T-helper 22 cell (primary cell): ENCODE results near the gene PLCXD3.
"Not testable (repeated sequence)": the region's sequence is repeated elsewhere in the genome, so short reads cannot be mapped to it uniquely, and the experiment has no call there.

Source experiments
- DNase-seq: peaks from one replicate; pipeline ENCODE4 v3.0.0-alpha.2; 2020; ENCODE audit warnings: low read depth

PLCXD3 gene

DNA sequence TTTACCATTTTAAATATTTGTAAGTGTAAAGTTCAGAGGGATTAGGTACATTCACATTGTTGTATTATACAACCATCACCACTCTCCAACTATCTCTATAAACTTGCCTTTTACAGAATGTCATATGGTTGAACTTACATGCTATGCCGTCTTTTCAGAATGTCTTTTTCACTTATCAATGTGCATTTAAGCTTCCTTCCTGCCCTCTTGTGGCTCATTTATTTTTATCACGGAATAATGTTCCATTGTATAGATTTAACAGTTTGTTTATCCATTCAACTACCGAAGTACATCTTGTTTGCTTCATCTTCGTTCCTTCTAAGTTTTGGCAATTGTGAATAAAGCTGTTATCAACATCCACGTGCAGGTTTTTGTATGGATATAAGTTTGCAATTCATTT is 163.8 kb downstream of the PLCXD3 start:
- DNase-seq = no peak

DNA sequence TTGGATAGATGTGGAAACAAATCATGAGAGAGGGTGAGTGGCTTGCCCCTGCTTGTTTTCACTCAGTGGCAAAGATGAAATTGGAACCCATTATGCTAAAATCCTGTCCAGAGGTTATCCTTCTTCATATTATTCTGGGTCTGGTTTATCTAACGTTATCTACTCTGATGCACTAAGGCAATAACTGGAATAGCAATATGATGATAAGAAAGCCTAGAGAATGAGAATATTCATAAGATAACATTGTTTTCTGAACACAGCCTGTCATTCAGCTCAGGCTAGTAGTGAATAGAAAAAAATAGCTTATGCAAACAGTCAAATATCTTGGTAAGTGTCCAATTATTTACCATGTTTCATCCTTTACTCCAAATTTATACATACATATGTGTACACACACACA is 165.1 kb downstream of the PLCXD3 start:
- DNase-seq = no peak

DNA sequence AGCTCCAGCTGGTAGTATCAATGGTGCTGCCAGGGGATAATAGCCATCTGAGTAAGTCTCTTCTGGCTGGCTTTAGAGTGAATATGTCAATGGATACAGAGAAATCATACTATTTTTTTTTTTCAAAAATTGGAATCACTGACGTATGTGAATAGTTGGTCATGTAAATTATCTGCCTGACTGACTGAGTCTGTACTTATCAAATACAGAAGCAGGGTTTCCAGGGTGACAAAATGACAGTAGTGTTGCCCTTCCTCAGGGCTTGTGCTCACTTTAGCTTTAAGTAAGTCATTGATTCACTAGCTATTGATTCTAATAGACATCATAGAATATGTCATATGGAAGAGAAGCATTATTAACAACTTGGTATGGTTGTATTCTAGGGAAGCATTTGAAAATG is 171.1 kb downstream of the PLCXD3 start:
- DNase-seq = no peak

DNA sequence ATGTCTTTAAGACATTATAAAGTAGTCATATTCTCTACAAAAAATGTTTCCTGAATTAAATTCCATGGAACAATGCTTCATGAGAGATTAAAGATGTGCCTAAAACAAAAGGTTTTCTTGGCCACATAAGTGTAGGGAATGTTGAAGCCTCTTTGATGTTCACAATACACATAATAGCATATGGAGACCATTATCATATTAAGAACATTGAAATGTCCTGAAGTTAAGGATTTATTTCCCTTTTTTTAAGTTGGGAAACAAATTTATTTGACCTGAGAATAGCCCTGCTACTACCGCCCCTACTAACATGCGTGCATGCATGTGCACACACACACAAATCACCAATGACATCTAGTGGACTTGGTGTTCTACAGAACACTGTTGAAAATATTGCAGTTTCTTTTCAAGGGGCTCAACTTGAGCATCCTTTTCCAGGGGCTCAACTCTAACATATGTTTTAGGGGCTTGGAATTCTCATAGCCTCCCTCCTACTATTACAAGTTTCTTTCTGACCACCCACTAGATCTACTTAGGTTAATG is 172.2 kb downstream of the PLCXD3 start:
- no peak for DNase-seq

DNA sequence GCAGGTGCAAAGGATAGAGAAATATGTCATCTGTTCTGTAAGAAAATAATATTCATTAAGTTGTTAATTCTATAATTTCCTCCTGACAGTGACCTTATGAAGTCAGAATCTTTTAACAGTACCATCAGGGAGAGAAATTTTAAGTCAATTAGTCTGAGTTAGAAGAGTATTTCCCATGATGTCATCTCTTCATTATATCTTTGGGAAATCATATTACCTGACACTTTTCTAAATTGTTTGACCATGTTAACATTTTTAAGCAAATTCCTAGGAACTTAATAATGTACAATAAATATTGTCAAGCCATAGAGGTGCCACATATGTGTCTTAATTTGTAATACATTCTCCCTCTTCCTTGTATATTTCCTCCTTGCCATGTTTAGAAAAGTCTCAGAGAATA is 172.7 kb downstream of the PLCXD3 start:
- DNase-seq = no peak

DNA sequence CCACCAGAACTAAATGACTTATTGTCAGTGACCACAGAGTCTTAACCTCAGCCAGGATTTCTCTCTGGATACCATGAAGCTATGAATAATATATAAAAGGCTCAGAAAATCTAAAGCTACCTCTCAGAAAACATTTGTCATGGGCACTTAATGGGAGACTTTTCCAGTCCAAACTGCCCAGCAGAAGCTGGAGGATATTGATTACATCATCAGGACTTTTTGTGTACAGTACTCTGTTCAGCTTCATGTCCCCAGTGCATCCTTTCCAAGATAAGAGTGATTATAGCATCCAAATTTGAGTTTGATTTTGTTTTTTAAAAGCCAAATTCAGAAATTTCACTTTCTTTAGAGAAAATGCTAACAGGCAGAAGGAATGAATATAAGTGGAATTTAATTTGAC is 173.2 kb downstream of the PLCXD3 start:
- no peak for DNase-seq

DNA sequence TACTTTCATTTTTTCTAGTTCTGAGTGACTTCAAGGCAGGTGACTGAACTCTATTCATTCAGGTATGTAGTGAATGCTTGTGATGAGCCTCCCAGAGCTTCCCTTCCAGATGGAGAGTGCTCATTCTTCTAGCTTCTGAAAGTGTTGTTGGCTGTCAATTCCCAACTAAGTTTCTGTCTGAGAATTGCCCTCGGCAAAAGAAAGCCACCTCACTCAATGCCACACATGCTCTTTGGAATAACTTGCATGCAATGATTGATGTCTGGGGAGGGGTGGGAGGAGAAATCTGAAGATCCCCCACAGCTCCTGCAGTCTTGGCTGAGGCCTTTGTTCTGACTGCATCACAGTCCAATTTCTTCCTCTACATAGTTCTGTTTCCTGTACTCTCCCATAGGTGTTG is 173.9 kb downstream of the PLCXD3 start:
- DNase-seq = no peak

DNA sequence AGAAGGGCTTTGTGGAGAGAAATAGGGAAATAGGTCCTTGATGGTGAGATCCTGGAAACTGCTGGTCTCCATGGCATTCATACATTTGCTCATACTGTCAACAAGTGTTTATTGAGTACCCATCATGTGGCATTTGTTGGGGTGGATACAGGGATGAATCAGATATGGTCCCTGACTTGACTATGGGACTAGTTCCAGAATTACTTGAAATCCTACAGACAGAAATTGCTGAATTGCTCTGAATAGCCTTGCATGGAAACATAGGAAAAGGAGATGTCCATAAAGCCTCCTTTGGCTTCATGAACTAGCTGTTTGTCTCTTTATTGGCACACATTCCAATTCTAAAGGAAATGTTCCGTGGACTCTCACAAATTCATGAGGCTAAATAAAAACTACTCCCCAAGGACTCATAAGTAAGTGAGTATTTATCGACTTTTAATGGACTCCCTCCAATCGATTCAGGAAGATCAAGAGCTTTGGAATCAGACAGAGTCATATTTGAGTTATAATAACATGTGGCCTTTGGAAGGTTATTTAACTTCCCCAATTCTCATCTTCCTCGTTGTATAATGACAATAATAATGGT is 174.7 kb downstream of the PLCXD3 start:
- DNase-seq = no peak

DNA sequence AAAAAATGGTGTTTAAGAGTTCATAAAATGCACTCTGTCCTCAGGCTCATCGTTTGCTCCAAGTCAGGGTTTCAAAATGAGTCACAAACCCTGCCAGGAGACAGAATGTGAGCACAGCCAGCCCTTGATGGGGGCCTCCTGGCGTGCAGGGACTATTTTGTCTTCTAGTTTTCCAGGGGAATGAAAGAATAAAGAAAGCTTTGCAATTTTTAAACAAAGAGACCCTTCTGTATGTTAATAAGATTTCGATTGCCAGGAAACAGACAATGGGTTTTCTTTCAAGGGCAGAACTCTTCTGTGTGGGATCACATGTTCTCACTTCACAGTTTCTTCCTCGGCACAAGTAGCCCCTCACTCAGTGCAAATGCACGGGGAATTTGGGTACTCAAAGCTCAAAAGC is 175.6 kb downstream of the PLCXD3 start:
- DNase-seq = no peak

DNA sequence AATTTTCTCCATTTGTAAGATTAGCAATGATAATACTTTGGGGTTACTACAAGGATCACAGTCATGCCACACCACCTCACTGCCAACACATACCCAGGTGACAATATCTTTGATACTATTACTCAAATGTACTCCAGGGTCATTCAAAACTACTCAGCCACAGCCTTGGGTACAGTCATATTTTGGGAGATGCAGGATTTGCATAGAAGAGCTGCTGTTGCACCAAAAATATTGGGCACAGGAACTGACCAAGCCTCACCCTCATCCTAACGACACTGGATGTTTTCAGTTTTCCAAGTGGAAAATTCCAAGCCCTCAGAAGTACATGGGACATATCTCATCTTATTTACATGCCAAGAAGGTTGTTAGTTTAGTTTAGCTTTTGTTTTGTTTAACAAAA is 176.2 kb downstream of the PLCXD3 start:
- no peak for DNase-seq

DNA sequence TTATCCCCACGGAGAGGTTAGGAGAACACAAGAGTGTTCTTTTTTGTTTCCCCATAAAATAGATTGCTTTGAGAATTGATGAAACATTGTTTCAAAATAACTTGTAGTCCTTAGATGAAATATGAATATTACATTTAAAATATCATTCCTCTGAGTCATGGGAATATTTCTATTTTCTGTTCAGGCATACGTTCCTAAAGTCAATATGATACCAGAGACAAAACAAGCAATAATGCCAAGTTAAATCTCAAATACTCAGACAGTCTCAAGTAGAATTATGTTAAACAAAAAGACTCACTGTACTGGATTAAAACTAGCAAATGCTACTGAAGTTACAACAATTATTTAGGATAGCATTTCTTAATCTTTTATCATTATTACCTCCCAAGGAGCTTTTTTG is 185.3 kb downstream of the PLCXD3 start:
- no peak for DNase-seq

DNA sequence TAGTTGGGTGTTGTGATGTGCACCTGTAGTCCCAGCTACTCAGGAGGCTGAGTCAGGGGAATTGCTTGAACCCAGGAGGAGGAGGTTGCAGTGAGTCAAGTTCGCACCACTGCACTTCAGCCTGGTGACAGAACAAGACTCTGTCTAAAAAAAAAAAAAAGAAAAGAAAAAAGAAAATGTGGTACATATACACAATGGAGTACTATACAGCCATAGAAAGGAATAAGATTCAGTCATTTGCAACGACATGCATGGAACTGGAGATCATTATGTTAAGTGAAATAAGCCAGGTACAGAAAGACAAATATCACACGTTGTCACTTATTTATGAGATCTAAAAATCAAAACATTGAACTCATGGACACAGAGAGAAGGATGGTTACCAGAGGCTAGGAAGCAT is 187.6 kb downstream of the PLCXD3 start:
- DNase-seq = not testable (repeated sequence)

DNA sequence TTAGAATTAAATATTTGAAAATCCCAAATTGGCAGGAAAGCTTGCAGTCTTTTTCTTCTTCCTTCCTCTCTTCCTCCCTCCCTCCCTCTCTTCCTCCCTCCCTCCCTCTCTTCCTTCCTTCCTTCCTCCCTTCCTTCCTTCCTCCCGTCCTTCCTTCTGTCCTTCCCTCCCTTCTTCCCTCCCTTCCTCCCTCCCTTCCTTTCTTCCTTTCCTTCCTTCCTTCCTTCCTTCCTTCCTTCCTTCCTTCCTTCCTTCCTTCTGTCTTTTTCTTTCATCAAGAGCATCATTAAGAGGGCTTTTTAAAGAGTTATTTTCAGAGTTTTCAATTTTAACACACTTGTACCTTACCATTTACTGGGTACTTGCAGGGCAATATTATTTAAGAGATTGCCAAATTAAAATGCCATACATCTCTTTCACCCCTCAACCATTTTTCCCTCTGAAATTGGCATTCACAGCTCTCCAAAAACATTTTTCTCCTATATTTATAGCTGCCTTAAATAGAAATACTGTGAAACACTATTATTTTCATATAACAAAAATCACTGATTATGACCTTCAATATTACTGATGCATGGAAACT is 197.8 kb downstream of the PLCXD3 start:
- no peak for DNase-seq

DNA sequence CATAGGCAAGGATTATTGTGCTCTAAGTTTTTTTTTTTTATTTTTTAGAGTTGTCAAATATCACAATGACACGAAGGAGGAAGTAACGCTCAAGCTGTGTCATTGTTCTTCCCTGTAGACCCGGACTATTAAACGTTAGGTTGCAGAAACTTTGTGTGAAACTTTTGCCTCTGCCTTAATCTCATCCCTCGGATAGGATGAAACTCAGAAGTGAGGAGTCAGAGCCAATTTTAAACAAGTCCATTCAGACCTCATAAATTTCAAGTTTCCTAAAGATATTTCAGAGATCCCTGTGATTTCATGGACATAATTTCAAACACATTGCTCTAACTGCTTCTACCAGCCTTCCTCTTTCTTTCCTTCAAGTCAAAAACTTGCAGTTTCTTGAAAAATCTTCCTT is 198.3 kb downstream of the PLCXD3 start:
- DNase-seq = no peak

DNA sequence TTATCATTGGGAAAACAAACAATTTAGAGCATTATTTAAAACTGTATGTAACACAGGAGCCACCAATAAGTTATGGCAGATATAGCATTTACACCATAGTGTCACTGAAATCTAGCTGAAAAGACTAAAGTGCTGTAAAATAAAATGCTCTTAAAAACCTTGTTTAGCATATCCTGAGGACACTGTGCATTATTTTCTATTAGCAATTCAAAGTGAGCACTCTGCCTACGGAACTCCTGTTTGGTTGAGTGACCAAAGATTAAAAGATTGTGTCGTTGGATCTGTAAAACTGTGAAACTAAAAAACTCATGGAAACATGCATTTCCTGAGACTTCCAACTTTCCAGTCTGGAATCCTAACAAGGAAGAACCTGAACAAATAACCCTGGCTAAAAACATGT is 201.1 kb downstream of the PLCXD3 start:
- no peak for DNase-seq

DNA sequence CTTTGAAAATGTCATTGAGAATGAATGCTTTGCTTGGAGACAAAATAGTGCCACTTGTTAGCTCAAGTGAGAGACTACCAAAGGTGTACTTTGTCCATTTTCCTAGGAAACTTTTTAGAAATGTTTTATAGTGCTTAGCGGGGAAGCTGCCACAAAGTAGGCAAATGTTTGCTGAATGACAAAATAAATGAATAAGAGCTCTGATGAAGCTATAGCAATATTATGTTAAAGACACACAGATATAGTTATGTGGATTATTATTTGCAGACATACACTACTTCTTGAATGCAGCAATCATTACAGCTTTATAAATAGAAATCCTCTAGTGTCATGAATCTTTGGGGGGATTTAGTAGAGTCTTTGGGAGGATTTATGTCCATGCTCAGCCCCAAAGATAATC is 204.4 kb downstream of the PLCXD3 start:
- no peak for DNase-seq

DNA sequence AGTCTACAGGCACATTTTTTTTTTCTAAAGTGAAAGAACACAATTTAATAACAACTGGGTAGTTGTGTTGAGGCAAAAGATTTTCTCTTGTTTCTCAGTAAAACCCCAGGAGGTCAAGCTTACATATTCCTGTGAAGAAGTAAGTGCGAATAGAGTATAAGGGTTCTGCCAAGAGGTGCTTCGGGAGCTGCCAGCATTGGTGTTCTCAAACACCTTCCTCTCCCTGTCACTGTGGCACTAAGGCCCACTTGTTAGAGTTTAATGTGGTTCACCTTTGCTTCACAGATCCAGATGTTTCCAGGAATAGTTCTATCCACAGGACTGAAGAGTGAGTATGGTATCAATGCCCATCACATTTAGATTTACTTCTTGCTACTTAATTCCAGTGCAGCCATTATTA is 205.3 kb downstream of the PLCXD3 start:
- DNase-seq = no peak

DNA sequence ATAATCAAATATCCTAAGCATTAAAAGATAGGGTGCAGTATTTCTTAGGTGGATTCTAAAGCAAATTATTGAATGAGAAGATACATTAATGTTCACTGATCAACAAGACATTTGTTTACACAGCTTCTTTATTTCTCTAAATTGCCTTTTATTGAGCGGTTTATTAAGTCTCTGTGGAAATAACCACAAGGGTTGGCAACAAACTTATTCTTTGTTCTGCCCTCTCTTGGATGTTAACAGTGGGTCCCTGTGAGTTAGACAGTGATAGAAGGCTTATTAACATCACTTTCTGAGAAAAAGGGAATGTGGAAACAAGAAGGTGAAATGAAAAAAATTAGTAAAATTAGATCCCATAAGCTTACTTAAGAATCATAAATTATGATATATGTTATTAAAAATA is 214.3 kb downstream of the PLCXD3 start:
- DNase-seq = no peak

DNA sequence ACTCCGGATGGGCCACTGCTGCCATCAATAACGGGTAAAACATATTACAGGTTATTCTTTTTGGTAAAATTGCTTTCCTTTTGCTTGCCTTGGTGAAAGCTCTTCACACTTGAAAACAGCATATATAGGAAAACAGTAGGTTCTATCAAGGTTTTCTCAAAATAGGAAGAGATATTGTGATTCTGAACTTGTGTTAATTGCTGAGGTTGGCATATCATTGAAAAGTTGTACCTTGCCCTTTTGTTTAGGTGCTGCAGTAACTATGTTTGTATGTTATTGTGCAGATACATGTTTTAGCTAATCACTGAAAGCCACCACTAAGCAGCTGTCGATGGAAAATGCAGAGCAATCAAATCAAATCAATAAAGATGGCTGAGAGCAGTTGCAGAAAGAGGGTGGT is 219.1 kb downstream of the PLCXD3 start:
- no peak for DNase-seq

DNA sequence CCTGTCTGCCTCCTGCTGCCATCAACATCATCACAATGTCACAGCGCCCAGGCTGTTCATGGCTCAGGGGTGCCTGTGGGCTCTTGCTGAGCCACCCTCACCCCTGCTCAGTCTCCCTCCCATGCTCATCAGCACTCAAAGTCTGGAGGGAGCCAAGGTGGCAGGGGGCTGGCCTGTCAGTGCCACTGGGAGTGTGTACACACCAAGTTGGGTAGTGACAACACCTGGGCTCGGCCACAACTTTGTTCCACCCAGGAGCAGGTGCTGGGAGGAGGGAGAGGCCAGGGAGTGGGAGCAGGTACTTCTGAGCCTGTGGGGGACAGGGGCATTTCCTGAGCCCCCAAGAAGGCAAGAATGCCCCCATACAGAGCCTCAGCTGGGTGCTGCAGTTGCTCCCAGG is 219.6 kb downstream of the PLCXD3 start:
- DNase-seq = no peak

DNA sequence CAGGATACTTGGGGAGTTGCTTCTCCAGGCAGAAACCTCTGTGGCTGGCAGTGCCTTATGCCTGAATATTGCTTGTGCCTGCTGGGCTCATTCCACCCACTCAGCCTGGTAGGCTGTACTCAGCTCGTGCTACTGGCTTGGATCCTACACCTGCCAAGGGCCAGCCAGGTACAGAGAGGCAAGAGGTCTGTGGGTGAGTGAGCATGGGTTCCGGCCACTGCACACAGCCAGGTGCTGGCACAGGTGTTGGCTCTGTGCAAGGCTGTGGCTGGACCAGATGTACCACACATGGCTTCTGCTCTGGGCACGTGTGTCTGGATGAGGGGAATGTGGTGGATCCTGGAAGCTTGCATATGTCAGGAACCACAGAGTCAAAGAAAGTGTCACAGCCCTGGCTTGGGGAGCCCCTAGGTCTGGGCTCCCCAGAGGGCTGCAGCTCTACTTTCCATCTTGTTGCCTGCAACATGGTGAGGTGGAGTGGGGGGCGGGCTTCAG is 220.4 kb downstream of the PLCXD3 start:
- no peak for DNase-seq

DNA sequence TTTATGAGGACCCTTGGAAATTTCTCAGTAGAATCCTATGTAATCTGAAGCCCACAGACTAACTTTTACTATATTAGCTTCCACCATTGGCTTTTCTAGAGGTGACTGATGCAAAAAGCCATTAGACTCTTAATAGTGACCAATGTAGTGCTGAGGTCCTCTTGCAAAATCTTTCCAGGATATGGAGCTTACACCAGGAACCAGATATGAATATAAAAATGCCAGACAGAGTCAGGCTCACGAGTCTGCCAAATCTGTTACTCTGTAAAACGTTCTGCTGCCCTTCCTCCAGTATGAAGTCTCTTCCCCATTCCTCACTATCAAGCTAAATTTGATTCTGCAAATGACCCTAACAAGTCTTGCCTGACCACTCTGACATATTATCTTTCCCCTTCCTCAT is 223.7 kb downstream of the PLCXD3 start:
- DNase-seq = no peak

DNA sequence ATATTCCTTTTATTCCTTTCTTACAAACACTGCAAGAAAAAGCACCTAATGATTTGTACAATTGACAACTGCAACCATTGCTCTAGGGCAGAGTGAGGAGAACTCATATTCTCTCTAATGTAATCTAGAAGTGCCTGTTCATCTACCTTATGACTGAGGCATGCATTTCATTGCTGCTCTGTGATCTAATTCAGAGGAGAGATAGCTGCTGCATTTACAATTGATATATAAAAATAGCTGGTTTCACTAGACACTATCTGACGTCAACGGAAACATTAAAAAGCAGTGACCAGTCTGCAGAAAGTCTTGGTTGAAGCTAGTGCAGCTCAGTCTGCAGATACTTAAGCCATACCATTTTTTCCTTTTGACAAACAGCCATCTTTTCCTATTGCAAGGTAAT is 224.2 kb downstream of the PLCXD3 start:
- no peak for DNase-seq

DNA sequence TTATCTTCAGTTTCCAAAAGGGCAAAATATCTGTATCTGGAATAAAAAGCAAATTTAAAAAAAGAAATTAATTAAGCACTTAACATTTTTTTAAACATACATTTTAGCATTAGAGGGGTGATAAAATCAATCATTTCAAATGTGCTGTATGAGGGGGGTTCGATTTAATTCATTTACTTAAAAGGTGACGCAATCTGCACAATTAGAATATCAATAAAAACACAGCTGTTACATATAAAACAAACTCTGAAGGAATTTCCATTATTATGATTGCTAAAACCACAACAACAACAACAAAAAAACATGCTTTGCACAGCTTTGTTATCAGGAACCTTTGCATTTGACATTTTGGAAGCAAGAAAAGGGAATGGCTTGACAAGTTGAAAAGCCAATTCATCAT is 225.5 kb downstream of the PLCXD3 start:
- no peak for DNase-seq
